Measurements from ENCODE around the gene FBP2. TPM values are rescaled to one million over a fixed set of nuclear protein-coding genes. Genes with fewer than 3 reads are reported as not detected.

The FBP2 gene
- total and polyA plus RNA-seq, 2 of the 8 experiments (the other 6 are each of a cell fraction or from before 2014, with no cell fraction given), result not detected

DNA sequence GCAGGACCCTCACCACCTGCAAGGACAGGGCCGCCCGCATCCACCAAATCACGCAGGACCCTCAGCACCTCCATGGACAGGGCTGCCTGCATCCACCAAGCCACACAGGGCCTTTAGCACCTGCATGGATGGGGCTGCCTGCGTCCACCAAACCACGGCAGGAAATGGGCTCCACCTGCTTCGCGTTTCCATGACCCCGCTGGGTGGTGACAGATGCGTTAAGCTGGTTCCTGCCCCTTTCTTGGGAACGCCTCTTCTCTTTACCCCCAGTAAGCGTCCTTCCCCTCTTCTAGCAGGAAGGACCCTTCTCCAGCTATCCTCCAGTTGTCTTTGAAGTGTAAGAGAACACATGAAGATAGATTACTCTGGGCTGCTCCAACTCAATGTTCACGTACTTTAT is 32.2 kb upstream of the FBP2 start:
- H3K4me3 ChIP-seq (ENCODE audit: extremely low read depth in 1 of 4, insufficient read depth in 2 of 4, low read depth in 3 of 4, low read length in 4 of 4), result no peak overlapping the region
- H3K23me2 ChIP-seq (ENCODE audit: low read depth, low read length), result no peaks in the 10 kb centered on the region
- TF ChIP-seq TBP (IDR thresholded peaks at IDR 0.05; ENCODE audit: low read depth, low read length) (no peak), CBX8 (IDR thresholded peaks at IDR 0.05; ENCODE audit: borderline replicate concordance, low read depth, low read length) (no peak), BRCA1 (IDR thresholded peaks at IDR 0.05; ENCODE audit: low read depth, low read length) (no peak)
- H2BK20ac ChIP-seq (ENCODE audit: low read length), result no peak overlapping the region
- no peaks in the 10 kb centered on the region for H3K79me2 ChIP-seq (ENCODE audit: control insufficient read depth in 1 of 2, insufficient read depth in 2 of 2, low read length in 2 of 2)
- H2BK120ac ChIP-seq (replicated peaks; ENCODE audit: low read depth, low read length), result no peak overlapping the region
- 0 out of 2 replicates have a peak overlapping the region, but pooled peaks have one; percentile 60 for H2BK12ac ChIP-seq (ENCODE audit: low read depth, low read length)
- 84% methylated on average over 12 of the region's 12 CpGs; no CpG with 5 or more reads in 1 of the 2 experiments for WGBS, 2 experiments (ENCODE audit: extremely low coverage in 1 of 2, insufficient coverage in 1 of 2, insufficient read length in 1 of 2, insufficient replicate concordance in 2 of 2, low coverage in 1 of 2, low lambda C conversion rate in 2 of 2, missing lambda C conversion rate in 1 of 2)
- H3K27me3 ChIP-seq (replicated peaks in 1 of 4; ENCODE audit: control insufficient read depth in 3 of 4, extremely low read depth in 1 of 4, insufficient read depth in 3 of 4, low read length in 3 of 4), result no peaks in the 10 kb centered on the region; a peak in 1 of 7 replicates
- no peak overlapping the region for H2BK5ac ChIP-seq (ENCODE audit: low read depth, low read length)
- ChIA-PET CTCF (ENCODE audit: partially characterized antibody) (interaction anchor here (1.3 to 8.1 kb wide), 9 partner anchors 9 to 135 kb away, joined by 3 to 41 read pairs (median 4); partner anchors contain the start of gene PCAT7), POLR2A (ENCODE audit: partially characterized antibody) (interaction anchor here (1.0 kb wide), 1 partner anchor 72 kb away, joined by 4 read pairs; the partner anchor contains the start of gene PCAT7)
- H3K27ac ChIP-seq (ENCODE audit: low read depth, low read length), result no peak overlapping the region
- H3K23ac ChIP-seq (ENCODE audit: insufficient read length), result no peak overlapping the region
- DNase-seq (ENCODE audit: low read depth in 1 of 2, low spot score in 2 of 2) (no peak), FAIRE-seq (no peak)
- H4K91ac ChIP-seq (replicated peaks; ENCODE audit: insufficient read length, low read length), result no peak overlapping the region
- H2AK5ac ChIP-seq (ENCODE audit: low read depth, low read length), result no peak overlapping the region
- no peak overlapping the region for H3K9ac ChIP-seq (replicated peaks in 1 of 4; ENCODE audit: extremely low read depth in 1 of 4, low read depth in 3 of 4, low read length in 3 of 4)
- no peak overlapping the region for H4K5ac ChIP-seq (ENCODE audit: insufficient read length, low read depth, low read length)
- H3K56ac ChIP-seq (replicated peaks; ENCODE audit: insufficient read length, low read depth, low read length), result no peak overlapping the region
- no peak overlapping the region for H2AFZ ChIP-seq (ENCODE audit: low read length)
- no peak overlapping the region for H2BK15ac ChIP-seq (ENCODE audit: low read length)
- H3K18ac ChIP-seq (ENCODE audit: extremely low read depth, low read length), result no peak overlapping the region
- no peak overlapping the region for H3K14ac ChIP-seq (ENCODE audit: insufficient read length)
- no peaks in the 10 kb centered on the region for H3K79me1 ChIP-seq (ENCODE audit: low read depth, low read length)
- peaks cover 4 to 9% (median 6%) of the 10 kb centered on the region in 4 experiments; a peak in 6 of 7 replicates for H3K4me1 ChIP-seq (replicated peaks in 1 of 4; ENCODE audit: control insufficient read depth in 3 of 4, insufficient read depth in 4 of 4, low read length in 3 of 4)
- no peaks in the 10 kb centered on the region for H4K20me1 ChIP-seq (replicated peaks in 1 of 2; ENCODE audit: control insufficient read depth in 1 of 2, insufficient read depth in 2 of 2, low read length in 2 of 2)
- no peaks in the 10 kb centered on the region for H3K9me3 ChIP-seq (ENCODE audit: insufficient read depth in 2 of 2, low read depth in 1 of 2, low read length in 1 of 2)
- no peak overlapping the region for H4K8ac ChIP-seq (ENCODE audit: extremely low read depth, insufficient read depth, low read length)
- H3K36me3 ChIP-seq (ENCODE audit: control insufficient read depth in 2 of 4, insufficient read depth in 4 of 4, low read length in 3 of 4), result no peaks in the 10 kb centered on the region
- no peak overlapping the region for H3K4ac ChIP-seq (replicated peaks; ENCODE audit: insufficient read length, low read depth, low read length)
- H3K4me2 ChIP-seq (ENCODE audit: insufficient read depth in 1 of 2, low read depth in 2 of 2, low read length in 2 of 2), result no peak overlapping the region

All from H1 (cell line).